ENCODE data around the gene POLD4.

POLD4 gene

DNA sequence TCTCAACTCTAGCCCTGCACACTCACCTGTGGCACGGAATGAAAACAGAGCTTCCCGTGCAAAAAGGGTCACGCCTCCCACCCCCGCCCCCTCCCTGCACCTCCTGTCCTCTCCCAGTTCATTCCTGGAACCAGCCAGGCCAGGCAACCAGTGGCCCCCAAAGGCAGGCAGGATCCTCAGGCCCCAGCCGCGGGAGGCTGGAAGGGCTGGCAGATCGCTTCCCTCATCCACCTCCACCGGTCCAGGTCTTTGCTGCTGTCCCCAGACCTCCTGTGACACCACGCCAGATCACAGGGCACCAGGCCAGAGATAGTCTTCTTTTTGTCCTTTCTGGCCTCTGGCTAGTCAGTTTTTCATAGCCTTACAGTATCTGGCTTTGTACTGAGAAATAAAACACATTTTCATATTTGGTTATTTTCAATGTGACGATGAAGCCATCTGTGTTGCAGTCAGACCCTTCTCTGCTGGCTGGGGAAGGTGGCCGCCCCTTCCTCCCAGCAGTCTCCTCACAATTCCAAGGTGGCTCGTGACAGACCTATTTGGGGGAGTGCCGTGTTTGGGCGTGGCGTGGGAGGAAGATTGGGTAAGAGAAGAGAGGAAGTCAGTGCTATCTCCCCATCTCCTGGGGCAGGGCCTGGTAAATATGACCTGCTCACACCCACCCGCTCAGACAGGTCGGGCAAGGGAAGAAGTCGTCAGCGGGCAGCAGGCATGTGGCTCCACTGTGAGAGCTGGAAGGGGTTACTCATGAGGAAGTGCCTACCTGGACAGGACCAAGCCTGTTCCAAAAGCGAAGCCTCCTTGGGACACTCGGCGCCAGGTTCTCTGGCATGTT is 40.9 kb downstream of the POLD4 start:
- peak; percentile 93 for TF ChIP-seq SPI1 (IDR thresholded peaks at IDR 0.05; ENCODE audit: borderline replicate concordance, low read depth)
- no peak for TF ChIP-seq REST (IDR thresholded peaks at IDR 0.05; ENCODE audit: insufficient replicate concordance, low read depth)
- TF ChIP-seq CTCF (IDR thresholded peaks at IDR 0.05; ENCODE audit: insufficient read depth, low read length) = no peak
- TF ChIP-seq POLR2AphosphoS5 (IDR thresholded peaks at IDR 0.05; ENCODE audit: low read depth) = peak; percentile 63; the same call in 1 of the 2 replicates
- TF ChIP-seq GABPA (IDR thresholded peaks at IDR 0.05; ENCODE audit: low read depth) = no peak
- H3K27ac ChIP-seq (replicated peaks) = peak overlapping the region; percentile 18
- no peak overlapping the region for H3K4me3 ChIP-seq (replicated peaks; ENCODE audit: insufficient read depth, low read length)
- no peaks in the 10 kb centered on the region for H3K27me3 ChIP-seq (ENCODE audit: insufficient read depth, poor library complexity, severe bottlenecking)
- peak; percentile 82 to 86 for DNase-seq (ENCODE audit: low read depth in 1 of 2, low spot score in 1 of 2)

- Histone ChIP-seq H3K27ac (replicated peaks) (no peak overlapping the region; the same call in 1 of the 2 replicates), H3K27me3 (ENCODE audit: insufficient read depth, poor library complexity, severe bottlenecking) (no peaks in the 10 kb centered on the region), H3K4me3 (replicated peaks; ENCODE audit: insufficient read depth, low read length) (no peak overlapping the region)
- TF ChIP-seq POLR2AphosphoS5 (IDR thresholded peaks at IDR 0.05; ENCODE audit: low read depth) (no peak), GABPA (IDR thresholded peaks at IDR 0.05; ENCODE audit: low read depth) (no peak), SPI1 (IDR thresholded peaks at IDR 0.05; ENCODE audit: borderline replicate concordance, low read depth) (no peak), REST (IDR thresholded peaks at IDR 0.05; ENCODE audit: insufficient replicate concordance, low read depth) (no peak), CTCF (IDR thresholded peaks at IDR 0.05; ENCODE audit: insufficient read depth, low read length) (no peak)
- DNase-seq (ENCODE audit: low read depth in 1 of 2, low spot score in 1 of 2) = no peak
Observed at GRCh38 chr11:67311556-67312082, 41.7 kb downstream of the POLD4 start.

GRCh38 chr11:67311051-67311555 is 42.2 kb downstream of the POLD4 start:
- Histone ChIP-seq H3K27me3 (ENCODE audit: insufficient read depth, poor library complexity, severe bottlenecking) (no peaks in the 10 kb centered on the region), H3K27ac (replicated peaks) (no peak overlapping the region), H3K4me3 (replicated peaks; ENCODE audit: insufficient read depth, low read length) (no peak overlapping the region)
- DNase-seq (ENCODE audit: low read depth in 1 of 2, low spot score in 1 of 2) = no peak
- no peak for TF ChIP-seq SPI1 (IDR thresholded peaks at IDR 0.05; ENCODE audit: borderline replicate concordance, low read depth)
- no peak for TF ChIP-seq REST (IDR thresholded peaks at IDR 0.05; ENCODE audit: insufficient replicate concordance, low read depth)
- no peak for TF ChIP-seq CTCF (IDR thresholded peaks at IDR 0.05; ENCODE audit: insufficient read depth, low read length)
- no peak for TF ChIP-seq POLR2AphosphoS5 (IDR thresholded peaks at IDR 0.05; ENCODE audit: low read depth)
- no peak for TF ChIP-seq GABPA (IDR thresholded peaks at IDR 0.05; ENCODE audit: low read depth)

All from HL-60 (cell line).